Caco-2 (cell line): ENCODE results near the gene SLC44A5. TPM values are rescaled to one million over a fixed set of nuclear protein-coding genes. Genes with fewer than 3 reads are reported as not detected.

ENCODE experiments used
- BruUV-seq: library from RNA; stranded (reverse); fragments of 400-500 nt; replicated peaks from 2 replicates; lab custom pipeline; 2021; lab: Mats Ljungman, UMichigan
- CTCF ChIA-PET: fragments of 300-600 bp; sonication (Branson Sonifier 250); formaldehyde crosslinking; loops from one replicate; lab custom pipeline; 2022; ENCODE audit warnings: antibody characterized with exemption; lab: Charles Lee
- POLR2A ChIA-PET: fragments of 300-600 bp; sonication (Branson Sonifier 250); formaldehyde crosslinking; loops from one replicate; lab custom pipeline; 2022; ENCODE audit warnings: antibody characterized with exemption; lab: Charles Lee
- DNase-seq, 2 experiments: peaks; one replicate each; pipeline versions ENCODE4 v3.0.0 to v3.0.0-alpha.2; 2020 to 2022
- H3K27me3 ChIP-seq: replicated peaks from 2 replicates; pipeline ENCODE4 v1.6.0; 2011; ENCODE audit warnings: low read length; ENCODE audit not compliant: control insufficient read depth, insufficient read depth
- H3K36me3 ChIP-seq: 2 replicates; pipeline ENCODE4 v1.5.1; 2011; ENCODE audit warnings: low read length; ENCODE audit not compliant: control insufficient read depth, insufficient read depth
- H3K4me1 ChIP-seq: fragments of 250-450 bp; sonication (Bioruptor Pico); 2 replicates; pipeline ENCODE4 v1.5.1; 2020; ENCODE audit warnings: mild to moderate bottlenecking
- H3K4me3 ChIP-seq: 2 replicates; pipeline ENCODE4 v1.5.1; 2011; ENCODE audit warnings: low read depth, mild to moderate bottlenecking, control low read depth, low read length
- H3K9me3 ChIP-seq: fragments of 250-450 bp; sonication (Bioruptor Pico); 2 replicates; pipeline ENCODE4 v1.5.1; 2020; ENCODE audit warnings: mild to moderate bottlenecking, moderate library complexity
- H3K27ac Mint-ChIP-seq: one replicate; pipeline ENCODE4 v1.8.0; 2022; ENCODE audit warnings: mixed read lengths; ENCODE audit not compliant: unreplicated experiment
- H3K27me3 Mint-ChIP-seq: one replicate; pipeline ENCODE4 v1.8.0; 2022; ENCODE audit warnings: mixed read lengths; ENCODE audit not compliant: insufficient read depth, unreplicated experiment
- H3K36me3 Mint-ChIP-seq: one replicate; pipeline ENCODE4 v1.8.0; 2022; ENCODE audit warnings: mild to moderate bottlenecking, mixed read lengths; ENCODE audit not compliant: insufficient read depth, unreplicated experiment
- H3K4me1 Mint-ChIP-seq: one replicate; pipeline ENCODE4 v1.8.0; 2022; ENCODE audit warnings: low read depth, mixed read lengths; ENCODE audit not compliant: unreplicated experiment
- H3K4me3 Mint-ChIP-seq: one replicate; pipeline ENCODE4 v1.8.0; 2022; ENCODE audit warnings: mild to moderate bottlenecking, moderate library complexity, mixed read lengths; ENCODE audit not compliant: unreplicated experiment
- H3K9me3 Mint-ChIP-seq: one replicate; pipeline ENCODE4 v1.8.0; 2022; ENCODE audit warnings: mixed read lengths; ENCODE audit not compliant: unreplicated experiment
- CTCF ChIP-seq, 2 experiments: fragments of 200-600 bp in 1 of 2; IDR thresholded peaks; 1 replicate in 1 of 2; 2 replicates in 1 of 2; pipeline versions ENCODE4 v1.5.1 to v1.8.0; 2011 to 2022; ENCODE audit warnings: antibody characterized with exemption in 1 of 2, control low read depth in 1 of 2, inconsistent platforms in 1 of 2, low read depth in 1 of 2, low read length in 1 of 2, mild to moderate bottlenecking in 1 of 2, moderate library complexity in 1 of 2; ENCODE audit not compliant: insufficient read depth in 1 of 2, severe bottlenecking in 1 of 2, unreplicated experiment in 1 of 2
- intact Hi-C: fragments of 100-400 bp; cut with micrococcal nuclease; formaldehyde crosslinking; loops from one replicate; pipeline ENCODE4 v1.10.0; 2022; ENCODE audit not compliant: unreplicated experiment
- total RNA-seq: library from RNA; stranded (reverse); gene quantifications from 2 replicates; pipeline ENCODE4 v1.2.3, GENCODE V29; 2022

SLC44A5 gene
- total RNA-seq, 1 experiment from 2014 or later, result 13.6 TPM

DNA sequence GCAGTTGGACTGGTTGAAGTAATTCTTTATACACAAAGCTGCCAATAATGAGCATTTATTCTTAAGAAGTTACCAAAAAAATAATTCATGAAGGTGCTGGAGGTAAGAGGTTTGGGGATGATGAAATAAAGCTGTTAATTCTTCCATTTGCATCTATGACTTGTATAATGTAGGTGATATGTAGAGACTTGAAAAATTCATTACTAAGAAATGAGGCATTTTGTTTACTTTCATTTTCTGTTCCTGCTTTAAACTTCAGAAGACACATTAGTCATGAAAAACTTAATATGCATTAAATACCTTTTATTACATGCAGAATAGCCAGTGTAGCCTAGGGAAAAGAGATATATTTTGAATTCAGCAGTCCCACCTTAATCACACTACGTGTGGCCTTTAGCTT, 214.2 kb downstream of the SLC44A5 start:
- H3K9me3 Mint-ChIP-seq, result peaks cover 13% of the 10 kb centered on the region
- no peak overlapping the region for H3K4me3 ChIP-seq
- no peaks in the 10 kb centered on the region for H3K27me3 ChIP-seq
- H3K36me3 ChIP-seq, result no peaks in the 10 kb centered on the region
- TF ChIP-seq CTCF (IDR thresholded peaks at IDR 0.05; ENCODE audit: insufficient read depth in 1 of 2, low read depth in 1 of 2, low read length in 1 of 2, severe bottlenecking in 1 of 2, unreplicated experiment in 1 of 2), result no peak
- intact Hi-C loops, result no loop called here
- no peaks in the 10 kb centered on the region for H3K27me3 Mint-ChIP-seq
- no peaks in the 10 kb centered on the region for H3K36me3 Mint-ChIP-seq
- no peak for DNase-seq
- CTCF ChIA-PET, result no interaction called here
- no peaks in the 10 kb centered on the region for H3K4me1 ChIP-seq
- no peaks in the 10 kb centered on the region for H3K9me3 ChIP-seq
- POLR2A ChIA-PET, result no interaction called here
- H3K27ac Mint-ChIP-seq, result no peak overlapping the region
- peaks cover 4% of the 10 kb centered on the region for H3K4me1 Mint-ChIP-seq
- BruUV-seq, result no TSS peak
- H3K4me3 Mint-ChIP-seq, result no peak overlapping the region

- H3K27ac Mint-ChIP-seq, result no peak overlapping the region
- no peaks in the 10 kb centered on the region for H3K4me1 ChIP-seq
- peaks cover 13% of the 10 kb centered on the region for H3K9me3 Mint-ChIP-seq
- peaks cover 4% of the 10 kb centered on the region for H3K4me1 Mint-ChIP-seq
- H3K36me3 Mint-ChIP-seq, result no peaks in the 10 kb centered on the region
- ChIA-PET POLR2A (no interaction called here), CTCF (no interaction called here)
- H3K4me3 Mint-ChIP-seq, result no peak overlapping the region
- DNase-seq, result no peak
- BruUV-seq, result no TSS peak
- intact Hi-C loops, result no loop called here
- no peaks in the 10 kb centered on the region for H3K36me3 ChIP-seq
- H3K27me3 Mint-ChIP-seq, result no peaks in the 10 kb centered on the region
- H3K9me3 ChIP-seq, result no peaks in the 10 kb centered on the region
- no peak overlapping the region for H3K4me3 ChIP-seq
- H3K27me3 ChIP-seq, result no peaks in the 10 kb centered on the region
- TF ChIP-seq CTCF (IDR thresholded peaks at IDR 0.05; ENCODE audit: insufficient read depth in 1 of 2, low read depth in 1 of 2, low read length in 1 of 2, severe bottlenecking in 1 of 2, unreplicated experiment in 1 of 2), result no peak
Measured at GRCh38 chr1:75396260-75396659, 214.7 kb downstream of the SLC44A5 start.

DNA sequence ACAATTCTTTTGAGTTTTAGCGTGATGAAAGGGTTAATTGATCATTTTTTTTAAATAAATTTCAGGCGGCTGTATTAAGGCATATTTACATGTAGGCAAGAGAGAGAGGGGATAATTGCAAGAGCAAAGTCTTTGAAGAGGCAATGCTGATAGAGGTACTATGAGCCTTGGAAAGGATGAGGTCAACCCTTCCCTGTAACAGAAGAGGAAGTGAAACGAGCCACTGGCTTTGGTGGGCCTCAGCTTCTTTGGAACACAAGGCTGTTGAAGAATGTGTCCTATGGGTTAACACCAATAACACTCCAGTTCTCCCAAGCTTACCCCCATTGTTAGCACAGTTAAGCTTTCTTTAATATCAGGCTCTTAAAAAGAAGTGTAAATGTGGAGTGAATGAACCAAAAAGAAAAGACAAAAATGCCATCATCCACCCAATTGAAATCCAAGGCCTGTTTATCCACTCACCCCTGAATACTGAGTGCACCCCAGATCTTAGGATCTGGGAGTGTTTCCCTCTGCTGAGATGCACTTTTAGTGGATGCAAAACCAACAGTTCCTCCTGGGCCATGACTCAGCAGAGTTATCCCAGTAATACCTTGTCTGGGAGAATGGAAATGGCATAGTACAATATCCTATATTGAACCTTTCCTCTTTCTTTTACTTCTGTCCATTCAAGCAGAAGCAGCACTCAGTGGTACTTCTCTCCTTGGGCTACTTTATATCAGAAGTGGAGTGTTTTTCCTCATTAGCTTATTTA, 216.4 kb downstream of the SLC44A5 start:
- intact Hi-C loops, result no loop called here
- Mint-ChIP-seq H3K4me1 (peaks cover 4% of the 10 kb centered on the region), H3K27ac (no peak overlapping the region), H3K4me3 (no peak overlapping the region), H3K9me3 (peaks cover 13% of the 10 kb centered on the region), H3K36me3 (no peaks in the 10 kb centered on the region), H3K27me3 (no peaks in the 10 kb centered on the region)
- Histone ChIP-seq H3K27me3 (no peaks in the 10 kb centered on the region), H3K4me1 (no peaks in the 10 kb centered on the region), H3K36me3 (no peaks in the 10 kb centered on the region), H3K9me3 (no peaks in the 10 kb centered on the region), H3K4me3 (no peak overlapping the region)
- POLR2A ChIA-PET, result no interaction called here
- CTCF ChIA-PET, result no interaction called here
- no peak for TF ChIP-seq CTCF (IDR thresholded peaks at IDR 0.05; ENCODE audit: insufficient read depth in 1 of 2, low read depth in 1 of 2, low read length in 1 of 2, severe bottlenecking in 1 of 2, unreplicated experiment in 1 of 2)
- DNase-seq, result no peak
- BruUV-seq, result no TSS peak
